Gastroesophageal sphincter (tissue), 4 donors: ENCODE measurements around the gene GNB5. TPM values are rescaled to one million over a fixed set of nuclear protein-coding genes. Genes with fewer than 3 reads are reported as not detected.

Experiments used
- ATAC-seq: fragments of 150-250 bp; one replicate; pipeline ENCODE4 v1.9.1; 2016; ENCODE audit warnings: mild to moderate bottlenecking, moderate library complexity
- H3K27ac ChIP-seq, 4 donors: fragments of 200-600 bp; sonication (generic) in 3 of 4; 1 replicate in 3 of 4; 2 replicates in 1 of 4; pipeline ENCODE4 v1.5.1; 2016 to 2019
- H3K27me3 ChIP-seq: fragments of 200-600 bp; sonication (generic); one replicate; pipeline ENCODE4 v1.5.1; 2019
- H3K36me3 ChIP-seq, 2 donors: fragments of 200-600 bp; sonication (generic); one replicate each; pipeline ENCODE4 v1.5.1; 2019; ENCODE audit warnings: control low read depth in 1 of 2
- H3K4me1 ChIP-seq, 3 donors: fragments of 200-600 bp; sonication (generic); 1 replicate in 2 of 3; 2 replicates in 1 of 3; pipeline ENCODE4 v1.5.1; 2016 to 2019; ENCODE audit warnings: control low read depth in 2 of 3
- H3K4me3 ChIP-seq, 2 donors: fragments of 200-600 bp; sonication (generic); one replicate each; pipeline ENCODE4 v1.5.1; 2019; ENCODE audit warnings: mild to moderate bottlenecking in 1 of 2, moderate library complexity in 1 of 2
- H3K9me3 ChIP-seq, 3 donors: fragments of 200-600 bp; sonication (generic); one replicate each; pipeline ENCODE4 v1.5.1; 2017 to 2019; ENCODE audit warnings: control low read depth in 2 of 3
- EP300 ChIP-seq: sonication (generic); formaldehyde crosslinking; IDR thresholded peaks from one replicate; pipeline ENCODE4 v1.6.1; 2017; ENCODE audit warnings: antibody characterized with exemption, mild to moderate bottlenecking
- POLR2A ChIP-seq, 2 donors: fragments of 450-650 bp; IDR thresholded peaks; one replicate each; pipeline ENCODE4 v1.6.1; 2017; ENCODE audit warnings: antibody characterized with exemption in 2 of 2, mild to moderate bottlenecking in 2 of 2, moderate library complexity in 1 of 2
- POLR2AphosphoS5 ChIP-seq: sonication (generic); formaldehyde crosslinking; IDR thresholded peaks from one replicate; pipeline ENCODE4 v1.6.1; 2017; ENCODE audit warnings: antibody characterized with exemption
- WGBS, 2 donors: methylation state at CpG; one replicate each; pipeline ENCODE4 v1.1.5; 2018; ENCODE audit warnings: low coverage in 1 of 2; 5-methylcytosine and 5-hydroxymethylcytosine counted together
- total RNA-seq, 4 donors: library from RNA; depleted of rRNA; stranded (reverse); fragments of >200 nt; gene quantifications; one replicate each; pipeline ENCODE4 v1.1.0, GENCODE V29; 2016
- TF ChIP-seq, protein P1 (sequence below), 4 experiments: fragments of 200-600 bp in 2 of 4; fragments of 450-650 bp in 2 of 4; sonication (generic) in 1 of 4; IDR thresholded peaks; one replicate each; pipeline ENCODE4 v1.5.1; 2017 to 2019; ENCODE audit warnings: antibody characterized with exemption in 4 of 4, mild to moderate bottlenecking in 2 of 4, moderate library complexity in 2 of 4

The GNB5 gene
- total RNA-seq, 4 donors from 2014 or later, result 37.8 to 57.3 (median 47.9) TPM

DNA sequence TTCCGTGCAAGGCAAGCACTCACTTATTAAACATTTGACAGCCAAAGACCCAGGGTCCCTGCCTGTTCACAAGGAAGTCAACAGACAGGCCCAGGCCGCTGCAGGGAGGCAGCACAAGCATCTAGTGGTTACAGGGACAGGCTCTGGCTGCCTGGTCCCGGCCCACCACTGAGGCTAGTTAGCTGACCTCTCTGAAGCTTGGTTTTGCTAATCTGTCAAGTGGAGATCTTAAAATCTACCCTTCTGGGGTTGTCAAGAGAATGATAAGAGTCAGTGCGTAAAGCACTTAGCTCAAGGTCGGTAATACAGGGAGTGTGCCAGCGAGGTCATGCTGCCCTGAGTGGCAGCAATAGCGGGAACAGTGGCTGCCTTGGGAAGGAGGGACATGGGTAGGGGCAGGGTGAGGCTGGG, 6.0 kb downstream of the GNB5 start:
- Histone ChIP-seq H3K27me3 (no peaks in the 10 kb centered on the region), H3K36me3 (no peaks in the 10 kb centered on the region), H3K9me3 (no peaks in the 10 kb centered on the region), H3K4me1 (peaks cover 0 to 7% (median 0%) of the 10 kb centered on the region in 3 donors), H3K4me3 (no peak overlapping the region), H3K27ac (no peak overlapping the region)
- TF ChIP-seq POLR2AphosphoS5, result no peak
- TF ChIP-seq EP300, result no peak
- TF ChIP-seq, protein P1, sequence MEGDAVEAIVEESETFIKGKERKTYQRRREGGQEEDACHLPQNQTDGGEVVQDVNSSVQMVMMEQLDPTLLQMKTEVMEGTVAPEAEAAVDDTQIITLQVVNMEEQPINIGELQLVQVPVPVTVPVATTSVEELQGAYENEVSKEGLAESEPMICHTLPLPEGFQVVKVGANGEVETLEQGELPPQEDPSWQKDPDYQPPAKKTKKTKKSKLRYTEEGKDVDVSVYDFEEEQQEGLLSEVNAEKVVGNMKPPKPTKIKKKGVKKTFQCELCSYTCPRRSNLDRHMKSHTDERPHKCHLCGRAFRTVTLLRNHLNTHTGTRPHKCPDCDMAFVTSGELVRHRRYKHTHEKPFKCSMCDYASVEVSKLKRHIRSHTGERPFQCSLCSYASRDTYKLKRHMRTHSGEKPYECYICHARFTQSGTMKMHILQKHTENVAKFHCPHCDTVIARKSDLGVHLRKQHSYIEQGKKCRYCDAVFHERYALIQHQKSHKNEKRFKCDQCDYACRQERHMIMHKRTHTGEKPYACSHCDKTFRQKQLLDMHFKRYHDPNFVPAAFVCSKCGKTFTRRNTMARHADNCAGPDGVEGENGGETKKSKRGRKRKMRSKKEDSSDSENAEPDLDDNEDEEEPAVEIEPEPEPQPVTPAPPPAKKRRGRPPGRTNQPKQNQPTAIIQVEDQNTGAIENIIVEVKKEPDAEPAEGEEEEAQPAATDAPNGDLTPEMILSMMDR (IDR thresholded peaks at IDR 0.05), result no peak
- no peak for TF ChIP-seq POLR2A (IDR thresholded peaks at IDR 0.05)
- no peak for ATAC-seq
- 100% methylated on average over 2 of the region's 7 CpGs; no CpG with 5 or more reads in 1 of the 2 donors for WGBS, 2 donors

DNA sequence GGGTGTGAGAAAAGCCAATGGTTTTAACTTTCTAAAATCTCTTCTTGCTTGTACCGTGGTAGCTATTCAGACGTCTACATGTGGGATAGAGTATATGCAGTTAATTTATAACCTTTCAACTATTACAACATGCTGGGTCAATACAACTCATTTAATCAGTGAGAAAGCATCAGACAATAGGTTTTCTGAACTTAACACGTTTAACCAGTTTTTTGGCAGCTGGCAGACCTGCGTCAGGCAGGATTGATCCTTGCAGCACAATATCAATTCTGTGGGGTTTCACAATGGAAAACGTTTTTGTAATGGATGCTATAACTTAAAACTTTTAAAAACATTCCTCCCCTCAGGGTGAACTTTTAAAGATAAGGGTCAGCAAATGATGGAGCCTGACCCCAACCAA, 6.5 kb downstream of the GNB5 start:
- no peak overlapping the region for H3K4me3 ChIP-seq
- no peaks in the 10 kb centered on the region for H3K27me3 ChIP-seq
- H3K9me3 ChIP-seq, result no peaks in the 10 kb centered on the region
- no peak for ATAC-seq
- H3K36me3 ChIP-seq, result no peaks in the 10 kb centered on the region
- WGBS, 2 donors, result 67 to 83% methylated on average over 1 to 5 of the region's 5 CpGs
- peaks cover 0 to 10% (median 0%) of the 10 kb centered on the region in 3 donors for H3K4me1 ChIP-seq
- H3K27ac ChIP-seq, result no peak overlapping the region
- TF ChIP-seq EP300 (no peak), POLR2A (IDR thresholded peaks at IDR 0.05) (no peak)
- TF ChIP-seq, protein P1 (IDR thresholded peaks at IDR 0.05), result no peak

DNA sequence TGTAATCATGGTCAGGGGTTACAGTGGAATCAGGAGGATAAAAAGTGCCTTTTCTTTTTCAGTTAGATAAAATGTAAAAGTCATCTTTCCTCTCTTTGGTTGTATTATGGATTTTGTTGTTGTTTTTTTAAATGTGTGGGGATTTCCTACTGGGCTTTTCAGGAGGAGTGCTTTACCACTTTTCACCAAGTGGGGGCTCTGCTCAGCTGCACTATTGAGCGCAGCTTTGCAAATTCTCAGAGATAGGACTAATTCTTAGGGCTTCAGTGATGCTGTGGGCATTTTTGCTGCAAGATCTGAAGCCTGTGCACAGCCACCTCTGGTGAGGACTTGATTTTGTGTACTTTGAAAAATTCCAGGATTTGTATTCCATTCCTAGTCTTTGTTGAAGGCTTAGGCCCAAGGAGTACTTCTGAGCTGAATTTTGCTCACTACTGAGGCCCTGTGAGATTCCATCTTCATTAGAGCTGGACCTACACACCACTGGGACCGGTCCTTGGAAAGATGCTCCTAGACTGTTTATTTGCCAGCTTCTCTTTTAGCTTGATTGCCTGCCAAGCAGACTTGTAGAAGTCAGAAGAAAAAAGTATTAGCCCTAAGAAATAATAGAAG, 7.5 kb downstream of the GNB5 start:
- no peak for ATAC-seq
- WGBS, 2 donors, result 30 to 40% methylated on average over 1 to 2 of the region's 2 CpGs
- Histone ChIP-seq H3K4me3 (no peak overlapping the region), H3K36me3 (no peaks in the 10 kb centered on the region), H3K27me3 (no peaks in the 10 kb centered on the region), H3K4me1 (peaks cover 0 to 13% (median 2%) of the 10 kb centered on the region in 3 donors), H3K27ac (no peak overlapping the region), H3K9me3 (no peaks in the 10 kb centered on the region)
- TF ChIP-seq EP300, result no peak
- TF ChIP-seq, protein P1 (IDR thresholded peaks at IDR 0.05), result peak in 2 of 4 experiments; percentile 44 to 56
- TF ChIP-seq POLR2A (IDR thresholded peaks at IDR 0.05), result no peak
- no peak for TF ChIP-seq POLR2AphosphoS5

DNA sequence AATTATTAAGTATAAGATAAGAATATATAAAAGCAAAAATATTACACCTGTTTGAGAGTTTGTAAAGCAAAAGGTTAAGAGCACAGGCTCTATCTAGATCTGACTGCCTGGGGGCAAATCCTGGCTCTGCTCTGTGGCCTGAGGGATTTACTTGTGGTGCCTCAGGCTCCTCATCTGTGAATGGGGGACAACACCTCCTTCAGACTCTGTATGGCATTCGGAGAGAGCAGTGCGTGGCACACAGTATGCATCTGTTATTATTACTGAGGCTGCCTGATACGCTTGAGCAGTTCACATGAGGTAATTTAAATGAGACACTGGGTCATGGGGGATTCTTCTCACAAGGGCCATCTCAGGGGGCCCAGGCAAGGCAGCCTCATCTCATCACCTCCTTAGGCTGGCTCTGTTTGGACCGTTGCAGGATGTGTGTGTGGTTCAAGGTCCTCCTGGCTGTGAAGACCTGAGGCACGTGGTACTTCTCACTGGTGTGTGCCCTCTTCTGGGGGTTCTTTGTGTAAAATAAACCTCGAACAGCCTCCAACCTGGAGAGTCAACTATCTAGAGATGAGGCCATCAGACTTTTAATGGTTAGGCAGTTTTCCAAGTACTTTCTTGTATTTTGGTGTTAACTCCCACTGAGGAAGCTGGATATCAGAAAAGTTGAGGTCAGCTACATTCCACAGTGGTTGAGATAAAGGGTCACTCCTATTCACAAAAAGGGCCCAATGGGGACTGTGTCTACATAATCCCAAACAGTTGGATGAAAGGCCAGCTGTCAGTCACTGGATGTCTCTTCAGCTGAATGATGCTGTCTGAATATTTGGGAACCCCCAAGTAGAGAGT, 9.0 kb downstream of the GNB5 start:
- peaks cover 0 to 17% (median 3%) of the 10 kb centered on the region in 3 donors for H3K4me1 ChIP-seq
- H3K36me3 ChIP-seq, result no peaks in the 10 kb centered on the region
- ATAC-seq, result no peak
- TF ChIP-seq, protein P1 (IDR thresholded peaks at IDR 0.05), result no peak
- 90 to 91% methylated on average over 4 to 6 of the region's 6 CpGs for WGBS, 2 donors
- no peaks in the 10 kb centered on the region for H3K9me3 ChIP-seq
- no peak overlapping the region for H3K27ac ChIP-seq
- H3K4me3 ChIP-seq, result no peak overlapping the region
- no peaks in the 10 kb centered on the region for H3K27me3 ChIP-seq
